Activated T-helper 1 cell treated with anti-CD3 and anti-CD28 coated beads, Interleukin-12 subunit alpha, Interleukin-12 subunit beta, Interleukin-2, Interleukin-4 antibody, amounts not matched to agents 30 ng/mL and 10 ng/mL and 1 ng/mL, durations not matched to agents 14 hours and 24 hours and 36 hours (primary cell): ENCODE data around the gene TIMM21. TPM values are rescaled to one million over a fixed set of nuclear protein-coding genes. Genes with fewer than 3 reads are reported as not detected.

ENCODE experiments used
- DNase-seq: peaks from one replicate; pipeline ENCODE4 v3.0.0; 2021; ENCODE audit warnings: low spot score
- H3K27ac Mint-ChIP-seq: one replicate; pipeline ENCODE4 v1.8.0; 2021; ENCODE audit warnings: mild to moderate bottlenecking, mixed read lengths
- H3K27me3 Mint-ChIP-seq: one replicate; pipeline ENCODE4 v1.8.0; 2022; ENCODE audit warnings: mild to moderate bottlenecking, moderate library complexity, mixed read lengths; ENCODE audit not compliant: insufficient read depth
- H3K36me3 Mint-ChIP-seq: one replicate; pipeline ENCODE4 v1.8.0; 2021; ENCODE audit warnings: low read depth, mixed read lengths
- H3K4me1 Mint-ChIP-seq: one replicate; pipeline ENCODE4 v1.8.0; 2021; ENCODE audit warnings: low read depth, mixed read lengths
- H3K4me3 Mint-ChIP-seq: one replicate; pipeline ENCODE4 v1.8.0; 2021; ENCODE audit warnings: mild to moderate bottlenecking, moderate library complexity, mixed read lengths
- H3K9me3 Mint-ChIP-seq: one replicate; pipeline ENCODE4 v1.8.0; 2021; ENCODE audit warnings: mixed read lengths
- intact Hi-C: fragments of 100-400 bp; cut with micrococcal nuclease; formaldehyde crosslinking; loops from one replicate; pipeline ENCODE4 v1.15.1; 2024
- total RNA-seq: library from RNA; stranded (reverse); gene quantifications from 2 replicates; pipeline ENCODE4 v1.2.3, GENCODE V29; 2022

The TIMM21 gene
- total RNA-seq, 1 donor from 2014 or later, result 54.1 TPM

- no peak overlapping the region for H3K27ac Mint-ChIP-seq
- DNase-seq, result no peak
- no peaks in the 10 kb centered on the region for H3K36me3 Mint-ChIP-seq
- intact Hi-C loops, result no loop called here
- H3K4me1 Mint-ChIP-seq, result no peaks in the 10 kb centered on the region
- H3K27me3 Mint-ChIP-seq, result peaks cover 5% of the 10 kb centered on the region
- H3K4me3 Mint-ChIP-seq, result no peak overlapping the region
- H3K9me3 Mint-ChIP-seq, result no peaks in the 10 kb centered on the region
These were observed 34.0 kb downstream of the TIMM21 start for GRCh38 chr18:74182335-74182734.

GRCh38 chr18:74183130-74183529 is 34.8 kb downstream of the TIMM21 start:
- Mint-ChIP-seq H3K4me1 (no peaks in the 10 kb centered on the region), H3K27me3 (peaks cover 8% of the 10 kb centered on the region), H3K4me3 (no peak overlapping the region), H3K27ac (no peak overlapping the region), H3K36me3 (no peaks in the 10 kb centered on the region), H3K9me3 (no peaks in the 10 kb centered on the region)
- DNase-seq, result no peak
- intact Hi-C loops, result no loop called here

- Mint-ChIP-seq H3K27me3 (peaks cover 7% of the 10 kb centered on the region), H3K4me3 (no peak overlapping the region), H3K4me1 (no peaks in the 10 kb centered on the region), H3K36me3 (no peaks in the 10 kb centered on the region), H3K27ac (no peak overlapping the region), H3K9me3 (no peaks in the 10 kb centered on the region)
- no peak for DNase-seq
- intact Hi-C loops, result no loop called here
These were observed 36.6 kb downstream of the TIMM21 start for GRCh38 chr18:74184875-74185274.

GRCh38 chr18:74185860-74186259 is 37.5 kb downstream of the TIMM21 start:
- Mint-ChIP-seq H3K4me3 (no peak overlapping the region), H3K9me3 (no peaks in the 10 kb centered on the region), H3K4me1 (no peaks in the 10 kb centered on the region), H3K27ac (no peak overlapping the region), H3K36me3 (no peaks in the 10 kb centered on the region), H3K27me3 (peaks cover 4% of the 10 kb centered on the region)
- intact Hi-C loops, result no loop called here
- DNase-seq, result no peak

GRCh38 chr18:74186661-74187060 is 38.3 kb downstream of the TIMM21 start:
- H3K27me3 Mint-ChIP-seq, result peaks cover 6% of the 10 kb centered on the region
- H3K9me3 Mint-ChIP-seq, result no peaks in the 10 kb centered on the region
- no peak overlapping the region for H3K4me3 Mint-ChIP-seq
- no peaks in the 10 kb centered on the region for H3K36me3 Mint-ChIP-seq
- no peak for DNase-seq
- no peaks in the 10 kb centered on the region for H3K4me1 Mint-ChIP-seq
- intact Hi-C loops, result no loop called here
- no peak overlapping the region for H3K27ac Mint-ChIP-seq

- no peak overlapping the region for H3K4me3 Mint-ChIP-seq
- DNase-seq, result no peak
- intact Hi-C loops, result no loop called here
- H3K27me3 Mint-ChIP-seq, result peaks cover 7% of the 10 kb centered on the region
- H3K9me3 Mint-ChIP-seq, result no peaks in the 10 kb centered on the region
- no peak overlapping the region for H3K27ac Mint-ChIP-seq
- H3K4me1 Mint-ChIP-seq, result no peaks in the 10 kb centered on the region
- no peaks in the 10 kb centered on the region for H3K36me3 Mint-ChIP-seq
These were observed 41.8 kb downstream of the TIMM21 start for GRCh38 chr18:74190086-74190485.

- intact Hi-C loops, result no loop called here
- H3K27me3 Mint-ChIP-seq, result peaks cover 7% of the 10 kb centered on the region
- no peaks in the 10 kb centered on the region for H3K36me3 Mint-ChIP-seq
- H3K9me3 Mint-ChIP-seq, result no peaks in the 10 kb centered on the region
- no peak overlapping the region for H3K4me3 Mint-ChIP-seq
- peaks cover 7% of the 10 kb centered on the region for H3K4me1 Mint-ChIP-seq
- H3K27ac Mint-ChIP-seq, result no peak overlapping the region
- DNase-seq, result no peak
These were observed 43.3 kb downstream of the TIMM21 start for GRCh38 chr18:74191577-74191976.

GRCh38 chr18:74194691-74195090 is 46.4 kb downstream of the TIMM21 start:
- DNase-seq, result no peak
- Mint-ChIP-seq H3K27me3 (peaks cover 7% of the 10 kb centered on the region), H3K4me1 (peaks cover 7% of the 10 kb centered on the region), H3K9me3 (no peaks in the 10 kb centered on the region), H3K36me3 (no peaks in the 10 kb centered on the region), H3K27ac (no peak overlapping the region), H3K4me3 (no peak overlapping the region)
- intact Hi-C loops, result no loop called here

- peaks cover 7% of the 10 kb centered on the region for H3K4me1 Mint-ChIP-seq
- peak; percentile 17 for DNase-seq
- no peaks in the 10 kb centered on the region for H3K36me3 Mint-ChIP-seq
- H3K27me3 Mint-ChIP-seq, result peaks cover 5% of the 10 kb centered on the region
- H3K27ac Mint-ChIP-seq, result no peak overlapping the region
- intact Hi-C loops, result loop anchor here (1.0 to 2.0 kb wide), 5 partner anchors 48 to 356 kb away; partner anchors contain the start of genes CYB5A and TIMM21
- H3K4me3 Mint-ChIP-seq, result peak overlapping the region; percentile 68
- H3K9me3 Mint-ChIP-seq, result no peaks in the 10 kb centered on the region
These were observed 48.1 kb downstream of the TIMM21 start for GRCh38 chr18:74196220-74197119.

GRCh38 chr18:74197705-74198341 is 49.5 kb downstream of the TIMM21 start:
- Mint-ChIP-seq H3K4me1 (peaks cover 7% of the 10 kb centered on the region), H3K27ac (no peak overlapping the region), H3K27me3 (peaks cover 5% of the 10 kb centered on the region), H3K36me3 (no peaks in the 10 kb centered on the region), H3K9me3 (no peaks in the 10 kb centered on the region), H3K4me3 (no peak overlapping the region)
- intact Hi-C loops, result loop anchor here (2.0 kb wide), 1 partner anchor 93 kb away; the partner anchor contains the start of gene CYB5A
- DNase-seq, result no peak

GRCh38 chr18:74198453-74198852 is 50.1 kb downstream of the TIMM21 start:
- Mint-ChIP-seq H3K27ac (no peak overlapping the region), H3K4me1 (peaks cover 7% of the 10 kb centered on the region), H3K36me3 (no peaks in the 10 kb centered on the region), H3K9me3 (no peaks in the 10 kb centered on the region), H3K4me3 (no peak overlapping the region), H3K27me3 (peaks cover 5% of the 10 kb centered on the region)
- intact Hi-C loops, result no loop called here
- no peak for DNase-seq

- Mint-ChIP-seq H3K27ac (no peak overlapping the region), H3K9me3 (no peaks in the 10 kb centered on the region), H3K4me3 (no peak overlapping the region), H3K36me3 (no peaks in the 10 kb centered on the region), H3K27me3 (peaks cover 4% of the 10 kb centered on the region), H3K4me1 (peaks cover 7% of the 10 kb centered on the region)
- DNase-seq, result no peak
- intact Hi-C loops, result no loop called here
These were observed 52.5 kb downstream of the TIMM21 start for GRCh38 chr18:74200780-74201179.

- H3K4me1 Mint-ChIP-seq, result no peaks in the 10 kb centered on the region
- H3K27ac Mint-ChIP-seq, result peak overlapping the region; percentile 23
- no peak for DNase-seq
- no peak overlapping the region for H3K4me3 Mint-ChIP-seq
- intact Hi-C loops, result no loop called here
- H3K27me3 Mint-ChIP-seq, result peaks cover 1% of the 10 kb centered on the region
- no peaks in the 10 kb centered on the region for H3K36me3 Mint-ChIP-seq
- H3K9me3 Mint-ChIP-seq, result no peaks in the 10 kb centered on the region
These were observed 55.5 kb downstream of the TIMM21 start for GRCh38 chr18:74203811-74204210.
